Spleen (tissue), 7 donors: Measurements from ENCODE around the gene AKAP3.

Experiments
- CTCF ChIP-seq, 11 experiments: fragments of 200-600 bp in 7 of 11; fragments of 450-650 bp in 4 of 11; sonication (generic) in 4 of 11; IDR thresholded peaks in 8 of 11; conservative IDR thresholded peaks in 3 of 11; 1 replicate in 7 of 11; 2 replicates in 4 of 11; pipeline versions ENCODE4 v1.4.0 to v1.8.0; 2016 to 2021; ENCODE audit warnings: antibody characterized with exemption in 11 of 11, inconsistent platforms in 4 of 11, mild to moderate bottlenecking in 1 of 11
- POLR2AphosphoS5 ChIP-seq, 3 donors: sonication (generic); formaldehyde crosslinking; IDR thresholded peaks; one replicate each; pipeline ENCODE4 v1.5.1; 2017; ENCODE audit warnings: antibody characterized with exemption in 3 of 3
- donor health status: DM: no; HTN: no; CAD: no; lungs with moderate emphysema.
- donor health status: DM: no; HTN: no; CAD: no.
- donor health status: DM: no; HTN: no; CAD: no.

- TF ChIP-seq CTCF (IDR thresholded peaks at IDR 0.05 in 8 of 11, conservative IDR thresholded peaks at IDR 0.05 in 3 of 11) (no peak), POLR2AphosphoS5 (IDR thresholded peaks at IDR 0.05) (no peak)
Observed at GRCh38 chr12:4567073-4567881, 81.6 kb downstream of the AKAP3 start.
